Right cardiac atrium (tissue), 5 donors: ENCODE measurements around the gene MINDY1. TPM values are rescaled to one million over a fixed set of nuclear protein-coding genes. Genes with fewer than 3 reads are reported as not detected.

Experiments used
- ATAC-seq, 2 donors: fragments of 200-7000 bp; cut with Tn5 transposase; one replicate each; pipeline versions ENCODE4 v1.8.0 to v1.9.1; 2020; ENCODE audit warnings: moderate library complexity in 2 of 2, mild to moderate bottlenecking in 1 of 2
- DNase-seq, 3 donors: peaks; one replicate each; pipeline ENCODE4 v3.0.0-alpha.2; 2020
- H3K27ac ChIP-seq: one replicate; pipeline ENCODE4 v1.5.1; 2013; ENCODE audit warnings: mild to moderate bottlenecking, low read length, control low read depth, moderate library complexity
- H3K27me3 ChIP-seq: one replicate; pipeline ENCODE4 v1.6.1; 2013; ENCODE audit not compliant: control insufficient read depth, insufficient read depth
- H3K4me1 ChIP-seq: one replicate; pipeline ENCODE4 v1.6.1; 2013; ENCODE audit warnings: low read length; ENCODE audit not compliant: control insufficient read depth, insufficient read depth
- H3K4me3 ChIP-seq: one replicate; pipeline ENCODE4 v1.5.1; 2013; ENCODE audit warnings: low read length, control low read depth
- H3K9me3 ChIP-seq: one replicate; pipeline ENCODE4 v1.6.1; 2013; ENCODE audit warnings: low read length; ENCODE audit not compliant: control insufficient read depth
- WGBS: extraction: QIAGEN DNeasy Blood & Tissue Kit; methylation state at CpG from one replicate; pipeline ENCODE4 v1.1.7; 2013; 5-methylcytosine and 5-hydroxymethylcytosine counted together
- intact Hi-C, 4 donors: fragments of 100-400 bp; cut with DNase I; formaldehyde crosslinking; loops; one replicate each; pipeline versions ENCODE4 v1.11.0 to v1.14.0; 2022 to 2023
- polyA plus RNA-seq: library from polyadenylated mRNA; stranded (reverse); fragments of 200-250 nt; gene quantifications from one replicate; pipeline ENCODE4 v1.2.3, GENCODE V29; 2013
- total RNA-seq, 4 donors: library from RNA; stranded (reverse); fragmentation: NEBNext Ultra II Directional; extraction: Animal tissue kit (Norgen Biotek cat#: 25700); gene quantifications; one replicate each; pipeline ENCODE4 v1.2.1, GENCODE V29; 2021
- donor health status: healthy with polysubstance abuse.
- donor health status: DM: no; HTN: yes; CAD: no.
- donor health status: DM: no; HTN: no; CAD: no.
- donor health status: DM: no; HTN: yes; CAD: no; lungs with severe emphysema.
- donor health status: DM: yes; HTN: yes; CAD: no.

The MINDY1 gene
- total and polyA plus RNA-seq, 5 donors = 34.9 to 86.4 (median 49.1) TPM

- intact Hi-C loops = no loop called here
- H3K4me3 ChIP-seq = peak within 1 kb of the TSS; percentile 78
- H3K9me3 ChIP-seq = no peaks in the 10 kb centered on the region
- H3K27me3 ChIP-seq = no peaks in the 10 kb centered on the region
- DNase-seq (peak; percentile 76 to 89 (median 88)), ATAC-seq (peak; percentile 85 to 87)
- WGBS = under 1% methylated on average over 29 of the region's 29 CpGs
- H3K27ac ChIP-seq = peak within 1 kb of the TSS; percentile 76
- H3K4me1 ChIP-seq = peaks cover 4% of the 10 kb centered on the region
Measured at GRCh38 chr1:151047591-151047924, 40.9 kb upstream of the MINDY1 start, which contains the start of gene C1orf56. TSS of gene C1orf56 (plus strand) at chr1:151047751. CDS start at chr1:151047848, 97 bp downstream.

GRCh38 chr1:151043163-151043562, 36.5 kb upstream of the MINDY1 start:
- DNase-seq (no peak), ATAC-seq (no peak)
- H3K4me3 ChIP-seq = no peak overlapping the region
- WGBS = 91% methylated on average over 1 of the region's 1 CpG
- H3K27ac ChIP-seq = no peak overlapping the region
- intact Hi-C loops = no loop called here
- H3K9me3 ChIP-seq = no peaks in the 10 kb centered on the region
- no peaks in the 10 kb centered on the region for H3K27me3 ChIP-seq
- H3K4me1 ChIP-seq = peaks cover 6% of the 10 kb centered on the region

GRCh38 chr1:151039521-151039920, 32.8 kb upstream of the MINDY1 start:
- no peak for ATAC-seq
- Histone ChIP-seq H3K27me3 (no peaks in the 10 kb centered on the region), H3K27ac (no peak overlapping the region), H3K4me1 (peaks cover 4% of the 10 kb centered on the region), H3K4me3 (no peak overlapping the region), H3K9me3 (no peaks in the 10 kb centered on the region)
- intact Hi-C loops = no loop called here
- no peak for DNase-seq
- 67% methylated on average over 3 of the region's 3 CpGs for WGBS

- H3K27me3 ChIP-seq = no peaks in the 10 kb centered on the region
- H3K27ac ChIP-seq = no peak overlapping the region
- 85% methylated on average over 6 of the region's 6 CpGs for WGBS
- DNase-seq (no peak), ATAC-seq (no peak)
- no peak overlapping the region for H3K4me3 ChIP-seq
- intact Hi-C loops = no loop called here
- H3K4me1 ChIP-seq = peaks cover 4% of the 10 kb centered on the region
- H3K9me3 ChIP-seq = no peaks in the 10 kb centered on the region
Measured at GRCh38 chr1:151037032-151037431, 30.3 kb upstream of the MINDY1 start.

- no peak for ATAC-seq
- no peak for DNase-seq
- H3K9me3 ChIP-seq = no peaks in the 10 kb centered on the region
- H3K27ac ChIP-seq = no peak within 1 kb of the TSS
- no peaks in the 10 kb centered on the region for H3K27me3 ChIP-seq
- H3K4me1 ChIP-seq = peaks cover 4% of the 10 kb centered on the region
- intact Hi-C loops = no loop called here
- WGBS = 50% methylated on average over 2 of the region's 2 CpGs
- H3K4me3 ChIP-seq = no peak within 1 kb of the TSS
Measured at GRCh38 chr1:151036356-151036755, 29.7 kb upstream of the MINDY1 start, which contains the start of gene BNIPL. TSS of gene BNIPL (plus strand) at chr1:151036586. CDS start at chr1:151036726, 140 bp downstream.

- H3K27me3 ChIP-seq = no peaks in the 10 kb centered on the region
- H3K27ac ChIP-seq = peak overlapping the region; percentile 70
- peaks cover 4% of the 10 kb centered on the region for H3K4me1 ChIP-seq
- intact Hi-C loops = no loop called here
- no peak for DNase-seq
- no peaks in the 10 kb centered on the region for H3K9me3 ChIP-seq
- no peak overlapping the region for H3K4me3 ChIP-seq
- 85% methylated on average over 3 of the region's 3 CpGs for WGBS
- ATAC-seq = no peak
Measured at GRCh38 chr1:151035167-151035566, 28.5 kb upstream of the MINDY1 start.

- Histone ChIP-seq H3K9me3 (no peaks in the 10 kb centered on the region), H3K27ac (no peak overlapping the region), H3K4me3 (no peak overlapping the region), H3K27me3 (no peaks in the 10 kb centered on the region), H3K4me1 (no peaks in the 10 kb centered on the region)
- intact Hi-C loops = no loop called here
- WGBS = 99% methylated on average over 8 of the region's 8 CpGs
- ATAC-seq (no peak), DNase-seq (no peak)
Measured at GRCh38 chr1:151032164-151032563, 25.5 kb upstream of the MINDY1 start.

GRCh38 chr1:151026460-151026859, 19.8 kb upstream of the MINDY1 start:
- ATAC-seq (no peak), DNase-seq (no peak)
- intact Hi-C loops = loop anchor here in 1 of 4 donors (10.0 kb wide), 1 partner anchor 108 kb away; no protein-coding TSS in a partner anchor
- Histone ChIP-seq H3K4me3 (no peak overlapping the region), H3K27me3 (no peaks in the 10 kb centered on the region), H3K9me3 (no peaks in the 10 kb centered on the region), H3K4me1 (no peaks in the 10 kb centered on the region), H3K27ac (no peak overlapping the region)

GRCh38 chr1:151024540-151025146, 17.9 kb upstream of the MINDY1 start:
- Histone ChIP-seq H3K9me3 (no peaks in the 10 kb centered on the region), H3K4me3 (no peak overlapping the region), H3K27ac (peak overlapping the region; percentile 0), H3K4me1 (no peaks in the 10 kb centered on the region), H3K27me3 (no peaks in the 10 kb centered on the region)
- 19% methylated on average over 6 of the region's 6 CpGs for WGBS
- intact Hi-C loops = loop anchor here in 1 of 4 donors (10.0 kb wide), 1 partner anchor 110 kb away; no protein-coding TSS in a partner anchor
- DNase-seq (peak; percentile 83 to 93 (median 88)), ATAC-seq (peak; percentile 87 to 92)

GRCh38 chr1:151013518-151013917, 6.8 kb upstream of the MINDY1 start:
- Histone ChIP-seq H3K4me1 (no peaks in the 10 kb centered on the region), H3K9me3 (no peaks in the 10 kb centered on the region), H3K27ac (peak overlapping the region; percentile 83), H3K4me3 (no peak overlapping the region), H3K27me3 (no peaks in the 10 kb centered on the region)
- intact Hi-C loops = no loop called here
- WGBS = 26% methylated on average over 2 of the region's 2 CpGs
- ATAC-seq (peak; percentile 84 to 85), DNase-seq (peak; percentile 45 to 71 (median 71))

GRCh38 chr1:151012684-151013471, 6.2 kb upstream of the MINDY1 start:
- intact Hi-C loops = no loop called here

More at GRCh38 chr1:151012684-151013471, 6.2 kb upstream of the MINDY1 start:
- DNase-seq (peak in 2 of 3 donors; percentile 61 to 67), ATAC-seq (peak; percentile 29 to 69)
- WGBS = 77% methylated on average over 14 of the region's 14 CpGs
- H3K4me3 ChIP-seq = no peak overlapping the region
- H3K27me3 ChIP-seq = no peaks in the 10 kb centered on the region
- no peaks in the 10 kb centered on the region for H3K9me3 ChIP-seq
- no peaks in the 10 kb centered on the region for H3K4me1 ChIP-seq
- H3K27ac ChIP-seq = peak overlapping the region; percentile 83
